Stimulated activated CD8-positive, alpha-beta memory T cell treated with anti-CD3 and anti-CD28 coated beads, Interleukin-15, amount 100 ng/mL, for 4 hours (primary cell): Measurements from ENCODE around the gene TEX29.

ENCODE experiments used
- DNase-seq, 2 donors: peaks; one replicate each; pipeline ENCODE4 v3.0.0-alpha.2; 2020; ENCODE audit warnings: low read depth in 2 of 2

Gene TEX29

GRCh38 chr13:111291908-111292307 is 28.5 kb upstream of the TEX29 start:
- DNase-seq, result no peak

- no peak for DNase-seq
Measured at GRCh38 chr13:111292710-111293485, 27.5 kb upstream of the TEX29 start.

- no peak for DNase-seq
Measured at GRCh38 chr13:111295886-111296285, 24.6 kb upstream of the TEX29 start.

GRCh38 chr13:111296417-111296816 is 24.0 kb upstream of the TEX29 start:
- DNase-seq, result no peak

- DNase-seq, result no peak
Measured at GRCh38 chr13:111298214-111298975, 22.0 kb upstream of the TEX29 start.

- DNase-seq, result no peak
Measured at GRCh38 chr13:111302045-111302726, 18.3 kb upstream of the TEX29 start.

- no peak for DNase-seq
Measured at GRCh38 chr13:111303559-111303958, 16.9 kb upstream of the TEX29 start.

GRCh38 chr13:111304041-111304544 is 16.3 kb upstream of the TEX29 start:
- DNase-seq, result no peak

GRCh38 chr13:111304603-111305289 is 15.7 kb upstream of the TEX29 start:
- DNase-seq, result no peak

GRCh38 chr13:111312944-111313590 is 7.4 kb upstream of the TEX29 start:
- no peak for DNase-seq

- DNase-seq, result no peak
Measured at GRCh38 chr13:111313911-111314425, 6.5 kb upstream of the TEX29 start.

- no peak for DNase-seq
Measured at GRCh38 chr13:111314852-111315251, 5.6 kb upstream of the TEX29 start.

GRCh38 chr13:111315347-111315995 is 5.0 kb upstream of the TEX29 start:
- DNase-seq, result no peak

GRCh38 chr13:111316161-111316730 is 4.2 kb upstream of the TEX29 start:
- no peak for DNase-seq

- no peak for DNase-seq
Measured at GRCh38 chr13:111317042-111317550, 3.3 kb upstream of the TEX29 start.

- no peak for DNase-seq
Measured at GRCh38 chr13:111317571-111318345, 2.7 kb upstream of the TEX29 start.

- no peak for DNase-seq
Measured at GRCh38 chr13:111318386-111318785, 2.1 kb upstream of the TEX29 start.

- DNase-seq, result no peak
Measured at GRCh38 chr13:111319521-111319920, 921 bp upstream of the TEX29 start.
